Esophagus squamous epithelium (tissue), 4 donors: ENCODE data around the gene DGLUCY.
"Not testable (repeated sequence)": the region's sequence is repeated elsewhere in the genome, so short reads cannot be mapped to it uniquely, and the experiment has no call there.

Experiments
- CTCF ChIP-seq, 6 experiments: fragments of 450-650 bp in 4 of 6; fragments of 200-600 bp in 2 of 6; sonication (generic) in 2 of 6; IDR thresholded peaks; one replicate each; pipeline ENCODE4 v1.5.1; 2016 to 2019; ENCODE audit warnings: antibody characterized with exemption in 6 of 6, mild to moderate bottlenecking in 4 of 6, moderate library complexity in 4 of 6
- POLR2A ChIP-seq, 4 donors: fragments of 450-650 bp; IDR thresholded peaks; one replicate each; pipeline ENCODE4 v1.6.1; 2017; ENCODE audit warnings: antibody characterized with exemption in 4 of 4, mild to moderate bottlenecking in 4 of 4, moderate library complexity in 3 of 4

GRCh38 chr14:91226360-91226759 is 112.5 kb downstream of the DGLUCY start:
- TF ChIP-seq POLR2A, CTCF (IDR thresholded peaks at IDR 0.05): not testable (repeated sequence)
